IMR-90 (cell line): ENCODE measurements around the gene PDZD2. TPM values are rescaled to one million over a fixed set of nuclear protein-coding genes. Genes with fewer than 3 reads are reported as not detected.

ENCODE experiments used
- ATAC-seq: fragments of 200-7000 bp; cut with Tn5 transposase; 2 replicates; pipeline ENCODE4 v1.9.1; 2020; ENCODE audit warnings: low read depth, mild to moderate bottlenecking, moderate library complexity
- BruUV-seq: library from RNA; stranded (reverse); fragments of 400-500 nt; replicated peaks from 2 replicates; lab custom pipeline; 2021; lab: Mats Ljungman, UMichigan
- CTCF ChIA-PET: fragments of 300-600 bp; formaldehyde crosslinking; extraction: SDS; loops from one replicate; lab custom pipeline; 2021; ENCODE audit warnings: antibody characterized with exemption; lab: Yijun Ruan, JAX
- POLR2A ChIA-PET: fragments of 300-600 bp; sonication (Branson Sonifier 250); formaldehyde crosslinking; loops from one replicate; lab custom pipeline; 2022; ENCODE audit warnings: antibody characterized with exemption; ENCODE audit not compliant: unreplicated experiment; lab: Charles Lee
- DNase-seq: peaks from one replicate; pipeline ENCODE4 v3.0.0; 2013
- H2AFZ ChIP-seq: replicated peaks from 2 replicates; pipeline ENCODE3; 2013; ENCODE audit warnings: low read length, mild to moderate bottlenecking; ENCODE audit not compliant: poor library complexity
- H2AK5ac ChIP-seq: 2 replicates; pipeline ENCODE4 v1.6.1; 2013; ENCODE audit warnings: low read depth, low read length, inconsistent platforms
- H2AK9ac ChIP-seq: replicated peaks from 2 replicates; pipeline ENCODE3; 2013; ENCODE audit warnings: mild to moderate bottlenecking, low read depth, low read length, moderate library complexity; ENCODE audit not compliant: poor library complexity
- H2BK120ac ChIP-seq: 2 replicates; pipeline ENCODE4 v1.6.1; 2013; ENCODE audit warnings: low read depth, low read length, inconsistent platforms
- H2BK15ac ChIP-seq: 3 replicates; pipeline ENCODE4 v1.6.1; 2013; ENCODE audit warnings: low read depth, low read length, inconsistent platforms
- H2BK20ac ChIP-seq: 2 replicates; pipeline ENCODE4 v1.6.1; 2013; ENCODE audit warnings: low read depth, mild to moderate bottlenecking, inconsistent platforms, low read length, moderate library complexity
- H2BK5ac ChIP-seq: 2 replicates; pipeline ENCODE4 v1.6.1; 2013; ENCODE audit warnings: mild to moderate bottlenecking, low read depth, low read length, inconsistent platforms; ENCODE audit not compliant: poor library complexity, severe bottlenecking
- H3K14ac ChIP-seq: replicated peaks from 2 replicates; pipeline ENCODE4 v1.6.1; 2013; ENCODE audit warnings: low read depth, low read length, inconsistent platforms
- H3K18ac ChIP-seq: 2 replicates; pipeline ENCODE4 v1.6.1; 2013; ENCODE audit warnings: low read depth, low read length, control low read depth
- H3K23ac ChIP-seq: 2 replicates; pipeline ENCODE4 v1.6.1; 2013; ENCODE audit warnings: low read depth, low read length, inconsistent platforms
- H3K27ac ChIP-seq: 2 replicates; pipeline ENCODE4 v1.5.1; 2013; ENCODE audit warnings: mild to moderate bottlenecking, control low read depth, low read length; ENCODE audit not compliant: insufficient read depth
- H3K27me3 ChIP-seq: 2 replicates; pipeline ENCODE4 v1.6.1; 2013; ENCODE audit warnings: low read length; ENCODE audit not compliant: control insufficient read depth, insufficient read depth
- H3K36me3 ChIP-seq: 2 replicates; pipeline ENCODE4 v1.6.1; 2013; ENCODE audit warnings: low read length, mixed read lengths; ENCODE audit not compliant: control insufficient read depth, insufficient read depth
- H3K4ac ChIP-seq: 2 replicates; pipeline ENCODE4 v1.6.1; 2013; ENCODE audit warnings: low read depth, low read length, inconsistent platforms
- H3K4me1 ChIP-seq: 2 replicates; pipeline ENCODE4 v1.6.1; 2013; ENCODE audit warnings: low read length, mixed read lengths; ENCODE audit not compliant: control insufficient read depth, insufficient read depth
- H3K4me2 ChIP-seq: 2 replicates; pipeline ENCODE4 v1.6.1; 2013; ENCODE audit warnings: low read depth, mild to moderate bottlenecking, control low read depth, low read length, moderate library complexity
- H3K4me3 ChIP-seq: 2 replicates; pipeline ENCODE4 v1.5.1; 2013; ENCODE audit warnings: low read depth, mild to moderate bottlenecking, control low read depth, low read length, moderate library complexity; ENCODE audit not compliant: insufficient read depth
- H3K56ac ChIP-seq: 2 replicates; pipeline ENCODE4 v1.6.1; 2013; ENCODE audit warnings: low read length, inconsistent platforms; ENCODE audit not compliant: insufficient read depth; ENCODE audit errors: extremely low read depth
- H3K79me1 ChIP-seq, 2 experiments: 2 replicates each; pipeline ENCODE4 v1.6.1; 2013; ENCODE audit warnings: low read length in 2 of 2, inconsistent platforms in 1 of 2, low read depth in 1 of 2
- H3K9ac ChIP-seq: 2 replicates; pipeline ENCODE4 v1.6.1; 2013; ENCODE audit warnings: low read depth, low read length, control low read depth
- H3K9me1 ChIP-seq: 2 replicates; pipeline ENCODE4 v1.6.1; 2013; ENCODE audit warnings: low read length, inconsistent platforms; ENCODE audit not compliant: insufficient read depth
- H3K9me3 ChIP-seq: 2 replicates; pipeline ENCODE4 v1.6.1; 2013; ENCODE audit warnings: low read length; ENCODE audit not compliant: control insufficient read depth, insufficient read depth
- H4K20me1 ChIP-seq: 2 replicates; pipeline ENCODE4 v1.6.1; 2013; ENCODE audit warnings: low read length, inconsistent platforms; ENCODE audit not compliant: insufficient read depth
- H4K5ac ChIP-seq: 2 replicates; pipeline ENCODE4 v1.6.1; 2013; ENCODE audit warnings: mild to moderate bottlenecking, low read depth, low read length, control low read depth
- H4K8ac ChIP-seq, 2 experiments: 2 replicates each; pipeline ENCODE4 v1.6.1; 2013; ENCODE audit warnings: low read depth in 2 of 2, low read length in 2 of 2, control low read depth in 1 of 2, inconsistent platforms in 1 of 2
- H4K91ac ChIP-seq: 2 replicates; pipeline ENCODE4 v1.6.1; 2013; ENCODE audit warnings: low read depth, low read length, inconsistent platforms; ENCODE audit not compliant: insufficient read depth
- BHLHE40 ChIP-seq: fragments of 150-350 bp; IDR thresholded peaks from 2 replicates; pipeline ENCODE4 v1.6.1; 2016; ENCODE audit warnings: mild to moderate bottlenecking, low read depth, low read length
- CEBPB ChIP-seq: IDR thresholded peaks from 2 replicates; pipeline ENCODE4 v1.6.1; 2012; ENCODE audit warnings: low read depth, low read length, improper control_type of control experiment
- CHD1 ChIP-seq: IDR thresholded peaks from 2 replicates; pipeline ENCODE4 v1.6.1; 2012; ENCODE audit warnings: low read depth, low read length, improper control_type of control experiment
- FOS ChIP-seq: fragments of 150-350 bp; IDR thresholded peaks from 2 replicates; pipeline ENCODE4 v1.6.1; 2016; ENCODE audit warnings: low read depth, low read length
- MAFK ChIP-seq: IDR thresholded peaks from 2 replicates; pipeline ENCODE4 v1.6.1; 2012; ENCODE audit warnings: low read depth, low read length, improper control_type of control experiment
- MAZ ChIP-seq: IDR thresholded peaks from 2 replicates; pipeline ENCODE4 v1.6.1; 2012; ENCODE audit warnings: low read depth, mild to moderate bottlenecking, low read length, improper control_type of control experiment, moderate library complexity, borderline replicate concordance
- MXI1 ChIP-seq: IDR thresholded peaks from 2 replicates; pipeline ENCODE4 v1.6.1; 2012; ENCODE audit warnings: low read depth, mild to moderate bottlenecking, low read length, moderate library complexity, borderline replicate concordance
- NFE2L2 ChIP-seq: fragments of 150-350 bp; IDR thresholded peaks from 2 replicates; pipeline ENCODE4 v1.6.1; 2016; ENCODE audit warnings: low read depth, mild to moderate bottlenecking, low read length
- POLR2A ChIP-seq: IDR thresholded peaks from 2 replicates; pipeline ENCODE4 v1.6.1; 2012; ENCODE audit warnings: mild to moderate bottlenecking, low read depth, low read length
- RAD21 ChIP-seq: IDR thresholded peaks from 2 replicates; pipeline ENCODE4 v1.6.1; 2012; ENCODE audit warnings: low read length, improper control_type of control experiment
- RCOR1 ChIP-seq: IDR thresholded peaks from 2 replicates; pipeline ENCODE4 v1.6.1; 2012; ENCODE audit warnings: mild to moderate bottlenecking, low read length, improper control_type of control experiment; ENCODE audit not compliant: insufficient replicate concordance
- RFX5 ChIP-seq: IDR thresholded peaks from 2 replicates; pipeline ENCODE4 v1.8.0; 2012; ENCODE audit warnings: low read depth, mild to moderate bottlenecking, low read length, moderate library complexity
- SMC3 ChIP-seq: fragments of 150-350 bp; IDR thresholded peaks from 2 replicates; pipeline ENCODE4 v1.6.1; 2016; ENCODE audit warnings: low read depth, mild to moderate bottlenecking, antibody characterized with exemption, low read length, moderate library complexity
- WGBS, 2 experiments: methylation state at CpG; one replicate each; pipeline versions ENCODE4 v1.1.5 to v1.1.7; 2013; ENCODE audit warnings: missing lambda C conversion rate in 2 of 2; ENCODE audit not compliant: insufficient read length in 1 of 2; ENCODE audit errors: extremely low coverage in 2 of 2; 5-methylcytosine and 5-hydroxymethylcytosine counted together
- dilution Hi-C: fragments of 300-500 bp; cut with HindIII; formaldehyde crosslinking; loops from one replicate; pipeline ENCODE4 v1.14.3; 2018; ENCODE audit warnings: low sequenced_read_pairs; ENCODE audit not compliant: unreplicated experiment
- in situ Hi-C: fragments of 300-500 bp; cut with MboI; formaldehyde crosslinking; loops from 3 replicates; pipeline ENCODE4 v1.14.3; 2019; ENCODE audit warnings: low sequenced_read_pairs, inconsistent platforms, mixed read lengths
- intact Hi-C: fragments of 100-400 bp; cut with micrococcal nuclease; formaldehyde crosslinking; loops from 2 replicates; pipeline ENCODE4 v1.10.0; 2022
- polyA plus RNA-seq, 3 experiments: library from polyadenylated mRNA; depleted of rRNA; stranded (reverse); fragments of >200 nt; gene quantifications; 2 replicates each; pipeline ENCODE4 v1.2.3, GENCODE V29; 2012; ENCODE audit warnings: low replicate concordance in 1 of 3
- total RNA-seq: library from RNA; depleted of rRNA; stranded (reverse); fragments of >200 nt; gene quantifications from 2 replicates; pipeline ENCODE4 v1.2.3, GENCODE V29; 2012
- TF ChIP-seq, protein P1 (sequence below): conservative IDR thresholded peaks from 2 replicates; pipeline ENCODE4 v1.5.1; 2012; ENCODE audit warnings: mild to moderate bottlenecking, low read depth, low read length, improper control_type of control experiment
- TF ChIP-seq, protein P2 (sequence below): fragments of 150-350 bp; IDR thresholded peaks from 2 replicates; pipeline ENCODE4 v1.6.1; 2016; ENCODE audit warnings: low read depth, mild to moderate bottlenecking, low read length, moderate library complexity, borderline replicate concordance
- TF ChIP-seq, protein P3 (sequence below): fragments of 150-350 bp; IDR thresholded peaks from 2 replicates; pipeline ENCODE4 v1.6.1; 2017; ENCODE audit warnings: mild to moderate bottlenecking, antibody characterized with exemption, low read length, low read depth

PDZD2 gene
- total and polyA plus RNA-seq, 2 of the 4 experiments (the other 2 are of a cell fraction) = under 0.01 to 0.02 TPM

DNA sequence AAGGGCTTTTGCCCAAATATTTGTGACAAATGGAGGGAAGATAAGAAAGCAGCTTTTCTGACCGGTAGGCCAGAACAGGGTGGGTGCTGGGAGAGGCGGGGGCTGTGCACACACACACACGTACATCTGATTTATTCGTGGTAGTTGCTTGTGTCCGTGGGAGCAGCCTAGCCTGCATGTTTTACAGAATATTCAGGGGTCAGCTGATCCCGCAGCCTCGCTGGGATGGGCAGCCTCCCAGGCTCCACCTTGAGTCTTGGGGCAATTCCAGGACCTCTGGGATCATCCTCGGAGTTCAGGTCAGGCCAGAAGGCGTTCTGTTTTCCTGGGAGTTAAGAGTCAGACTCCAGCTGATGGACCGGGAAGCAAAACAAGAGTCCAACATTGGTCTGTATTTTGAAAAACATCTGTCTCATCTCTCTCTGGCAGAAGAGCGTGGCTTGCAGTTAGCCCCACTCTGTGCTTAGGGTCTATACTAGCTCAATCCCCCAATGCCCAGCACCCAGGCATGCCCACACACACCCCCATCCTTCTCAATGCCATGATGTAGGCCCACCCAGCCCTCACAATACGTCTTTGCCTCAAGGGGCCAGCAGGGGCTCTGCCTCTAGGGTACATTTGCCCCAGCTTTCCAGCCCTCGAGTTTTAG lies 324.6 kb downstream of the PDZD2 start:
- ChIA-PET CTCF (no interaction called here), POLR2A (no interaction called here)
- H3K27ac ChIP-seq = no peak overlapping the region
- intact Hi-C loops = no loop called here
- peak overlapping the region; percentile 27 for H2AFZ ChIP-seq
- ATAC-seq (no peak), DNase-seq (no peak)
- H2BK20ac ChIP-seq = no peak overlapping the region
- in situ Hi-C loops = no loop called here
- H3K23ac ChIP-seq = no peak overlapping the region
- H3K14ac ChIP-seq = no peak overlapping the region
- no peak overlapping the region for H4K91ac ChIP-seq
- 63% methylated on average over 5 of the region's 13 CpGs; no CpG with 5 or more reads in 1 of the 2 experiments for WGBS, 2 experiments
- no TSS peak for BruUV-seq
- no peaks in the 10 kb centered on the region for H4K20me1 ChIP-seq
- TF ChIP-seq NFE2L2 (no peak), MAZ (no peak), MXI1 (no peak), POLR2A (no peak), CEBPB (no peak), BHLHE40 (no peak), RFX5 (no peak), CHD1 (no peak), FOS (no peak), MAFK (no peak), SMC3 (no peak), RAD21 (no peak), RCOR1 (no peak)
- TF ChIP-seq, protein P1, sequence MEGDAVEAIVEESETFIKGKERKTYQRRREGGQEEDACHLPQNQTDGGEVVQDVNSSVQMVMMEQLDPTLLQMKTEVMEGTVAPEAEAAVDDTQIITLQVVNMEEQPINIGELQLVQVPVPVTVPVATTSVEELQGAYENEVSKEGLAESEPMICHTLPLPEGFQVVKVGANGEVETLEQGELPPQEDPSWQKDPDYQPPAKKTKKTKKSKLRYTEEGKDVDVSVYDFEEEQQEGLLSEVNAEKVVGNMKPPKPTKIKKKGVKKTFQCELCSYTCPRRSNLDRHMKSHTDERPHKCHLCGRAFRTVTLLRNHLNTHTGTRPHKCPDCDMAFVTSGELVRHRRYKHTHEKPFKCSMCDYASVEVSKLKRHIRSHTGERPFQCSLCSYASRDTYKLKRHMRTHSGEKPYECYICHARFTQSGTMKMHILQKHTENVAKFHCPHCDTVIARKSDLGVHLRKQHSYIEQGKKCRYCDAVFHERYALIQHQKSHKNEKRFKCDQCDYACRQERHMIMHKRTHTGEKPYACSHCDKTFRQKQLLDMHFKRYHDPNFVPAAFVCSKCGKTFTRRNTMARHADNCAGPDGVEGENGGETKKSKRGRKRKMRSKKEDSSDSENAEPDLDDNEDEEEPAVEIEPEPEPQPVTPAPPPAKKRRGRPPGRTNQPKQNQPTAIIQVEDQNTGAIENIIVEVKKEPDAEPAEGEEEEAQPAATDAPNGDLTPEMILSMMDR = no peak
- TF ChIP-seq, protein P2, sequence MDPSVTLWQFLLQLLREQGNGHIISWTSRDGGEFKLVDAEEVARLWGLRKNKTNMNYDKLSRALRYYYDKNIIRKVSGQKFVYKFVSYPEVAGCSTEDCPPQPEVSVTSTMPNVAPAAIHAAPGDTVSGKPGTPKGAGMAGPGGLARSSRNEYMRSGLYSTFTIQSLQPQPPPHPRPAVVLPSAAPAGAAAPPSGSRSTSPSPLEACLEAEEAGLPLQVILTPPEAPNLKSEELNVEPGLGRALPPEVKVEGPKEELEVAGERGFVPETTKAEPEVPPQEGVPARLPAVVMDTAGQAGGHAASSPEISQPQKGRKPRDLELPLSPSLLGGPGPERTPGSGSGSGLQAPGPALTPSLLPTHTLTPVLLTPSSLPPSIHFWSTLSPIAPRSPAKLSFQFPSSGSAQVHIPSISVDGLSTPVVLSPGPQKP = no peak
- TF ChIP-seq, protein P3, sequence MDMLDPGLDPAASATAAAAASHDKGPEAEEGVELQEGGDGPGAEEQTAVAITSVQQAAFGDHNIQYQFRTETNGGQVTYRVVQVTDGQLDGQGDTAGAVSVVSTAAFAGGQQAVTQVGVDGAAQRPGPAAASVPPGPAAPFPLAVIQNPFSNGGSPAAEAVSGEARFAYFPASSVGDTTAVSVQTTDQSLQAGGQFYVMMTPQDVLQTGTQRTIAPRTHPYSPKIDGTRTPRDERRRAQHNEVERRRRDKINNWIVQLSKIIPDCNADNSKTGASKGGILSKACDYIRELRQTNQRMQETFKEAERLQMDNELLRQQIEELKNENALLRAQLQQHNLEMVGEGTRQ = no peak
- H2AK9ac ChIP-seq = no peak overlapping the region
- no peak overlapping the region for H2BK120ac ChIP-seq
- H4K8ac ChIP-seq = no peak overlapping the region
- H3K79me1 ChIP-seq = no peaks in the 10 kb centered on the region
- no peak overlapping the region for H2BK15ac ChIP-seq
- H3K9ac ChIP-seq = no peak overlapping the region
- no peak overlapping the region for H3K18ac ChIP-seq
- H2AK5ac ChIP-seq = no peak overlapping the region
- H3K4me1 ChIP-seq = no peaks in the 10 kb centered on the region; the same call in 1 of the 2 replicates
- no peaks in the 10 kb centered on the region for H3K9me3 ChIP-seq
- no peak overlapping the region for H2BK5ac ChIP-seq
- H3K4ac ChIP-seq = no peak overlapping the region
- H3K27me3 ChIP-seq = peaks cover 29% of the 10 kb centered on the region
- H3K9me1 ChIP-seq = no peaks in the 10 kb centered on the region
- no peak overlapping the region for H3K4me3 ChIP-seq
- H3K36me3 ChIP-seq = no peaks in the 10 kb centered on the region
- H3K56ac ChIP-seq = no peak overlapping the region
- no peak overlapping the region for H3K4me2 ChIP-seq
- no peak overlapping the region for H4K5ac ChIP-seq
- dilution Hi-C loops = no loop called here
